GM12801 (cell line): ENCODE measurements around the gene CTNND2.

Experiments
- TF ChIP-seq, protein P1 (sequence below): IDR thresholded peaks from one replicate; pipeline ENCODE4 v1.5.1; 2011; ENCODE audit warnings: control low read depth; ENCODE audit not compliant: insufficient read length; ENCODE audit errors: extremely low read depth

The CTNND2 gene

DNA sequence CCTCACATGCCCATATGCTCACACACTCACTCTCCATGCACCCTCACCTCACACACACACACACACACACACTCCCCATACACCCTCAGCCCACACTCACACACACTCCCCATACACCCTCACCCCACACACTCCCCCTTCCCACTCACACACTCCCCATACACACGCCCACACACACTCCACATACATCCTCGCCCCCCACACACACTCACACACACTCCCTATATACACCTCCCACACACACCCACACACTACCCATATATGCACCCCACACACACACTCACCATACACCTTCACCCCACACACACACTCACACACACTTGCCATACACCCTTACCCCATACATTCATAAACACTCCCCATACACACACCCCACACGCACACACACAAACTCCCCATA lies 592.5 kb downstream of the CTNND2 start:
- TF ChIP-seq, protein P1, sequence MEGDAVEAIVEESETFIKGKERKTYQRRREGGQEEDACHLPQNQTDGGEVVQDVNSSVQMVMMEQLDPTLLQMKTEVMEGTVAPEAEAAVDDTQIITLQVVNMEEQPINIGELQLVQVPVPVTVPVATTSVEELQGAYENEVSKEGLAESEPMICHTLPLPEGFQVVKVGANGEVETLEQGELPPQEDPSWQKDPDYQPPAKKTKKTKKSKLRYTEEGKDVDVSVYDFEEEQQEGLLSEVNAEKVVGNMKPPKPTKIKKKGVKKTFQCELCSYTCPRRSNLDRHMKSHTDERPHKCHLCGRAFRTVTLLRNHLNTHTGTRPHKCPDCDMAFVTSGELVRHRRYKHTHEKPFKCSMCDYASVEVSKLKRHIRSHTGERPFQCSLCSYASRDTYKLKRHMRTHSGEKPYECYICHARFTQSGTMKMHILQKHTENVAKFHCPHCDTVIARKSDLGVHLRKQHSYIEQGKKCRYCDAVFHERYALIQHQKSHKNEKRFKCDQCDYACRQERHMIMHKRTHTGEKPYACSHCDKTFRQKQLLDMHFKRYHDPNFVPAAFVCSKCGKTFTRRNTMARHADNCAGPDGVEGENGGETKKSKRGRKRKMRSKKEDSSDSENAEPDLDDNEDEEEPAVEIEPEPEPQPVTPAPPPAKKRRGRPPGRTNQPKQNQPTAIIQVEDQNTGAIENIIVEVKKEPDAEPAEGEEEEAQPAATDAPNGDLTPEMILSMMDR = no peak

DNA sequence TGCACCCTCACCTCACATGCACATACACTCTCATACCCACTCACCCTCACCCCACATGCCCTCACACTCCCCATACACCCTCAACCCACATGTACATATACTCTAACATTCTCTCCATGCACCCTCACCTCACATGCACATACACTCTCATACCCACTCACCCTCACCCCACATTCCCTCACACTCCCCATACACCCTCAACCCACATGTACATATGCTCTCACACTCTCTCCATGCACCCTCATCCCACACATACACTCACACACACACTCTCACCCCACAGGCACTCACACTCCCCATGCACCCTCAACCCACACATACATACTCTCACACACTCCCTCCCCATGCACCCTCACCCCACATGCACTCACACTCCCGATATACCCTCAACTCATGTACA lies 593.0 kb downstream of the CTNND2 start:
- TF ChIP-seq, protein P1 = no peak

GRCh38 chr5:11310158-11310557 lies 594.1 kb downstream of the CTNND2 start:
- TF ChIP-seq, protein P1 = no peak

DNA sequence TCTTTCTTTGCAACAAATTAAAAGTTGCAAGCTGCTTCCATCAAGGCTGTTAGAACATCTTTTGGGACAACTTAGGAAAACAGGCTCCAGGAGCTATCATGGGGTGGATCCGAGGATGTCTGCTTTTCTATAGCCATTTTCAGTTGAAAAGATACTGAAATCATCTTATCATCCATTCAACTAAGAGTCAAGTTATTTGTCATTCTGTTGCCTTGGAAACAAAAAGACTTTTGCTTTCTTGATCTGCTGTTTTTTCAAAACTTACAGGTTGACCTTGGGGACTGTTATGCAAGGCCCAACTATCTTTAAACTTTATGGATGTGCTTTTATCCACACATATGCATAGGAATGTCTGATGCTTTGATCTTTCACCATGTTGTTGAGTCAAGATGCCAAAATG lies 597.9 kb downstream of the CTNND2 start:
- TF ChIP-seq, protein P1 = no peak

GRCh38 chr5:11305245-11305644 lies 599.0 kb downstream of the CTNND2 start:
- TF ChIP-seq, protein P1 = no peak

GRCh38 chr5:11304641-11305040 lies 599.6 kb downstream of the CTNND2 start:
- TF ChIP-seq, protein P1 = no peak

DNA sequence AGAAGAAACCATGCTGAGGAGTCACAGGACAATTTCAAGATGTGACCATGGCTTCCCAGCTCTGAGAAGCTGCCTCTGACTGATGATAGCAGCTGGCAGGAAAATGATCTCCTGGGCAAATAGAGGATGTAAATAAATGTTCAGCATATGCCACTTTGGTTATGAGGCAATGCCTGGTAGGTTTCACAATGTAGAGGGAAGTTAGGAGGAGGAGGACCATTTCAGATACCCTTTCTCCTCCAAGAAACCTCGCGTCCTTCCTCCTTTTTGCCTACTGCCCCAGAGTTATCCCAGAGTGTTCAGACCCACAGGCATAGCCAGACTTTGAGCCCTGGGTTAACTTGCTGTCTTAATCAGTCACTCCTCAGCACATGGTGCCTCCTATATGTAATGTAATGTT lies 601.6 kb downstream of the CTNND2 start:
- TF ChIP-seq, protein P1 = no peak

DNA sequence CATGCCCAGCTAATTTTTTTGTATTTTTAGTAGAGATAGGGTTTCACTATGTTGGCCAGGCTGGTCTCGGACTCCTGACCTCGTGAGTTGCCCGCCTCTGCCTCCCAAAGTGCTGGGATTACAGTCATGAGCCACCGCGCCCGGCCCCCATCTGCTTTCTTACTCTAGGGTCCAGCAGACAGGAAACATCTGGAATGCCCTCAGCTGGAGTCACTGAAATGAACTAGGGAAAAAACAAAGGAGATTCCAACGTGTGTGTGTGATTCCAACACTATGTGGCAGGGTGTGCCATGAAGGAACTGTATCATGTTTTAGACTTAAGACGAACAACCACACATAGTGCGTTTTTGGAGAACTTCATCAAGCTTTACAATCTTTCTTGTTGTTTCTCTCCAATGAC lies 603.1 kb downstream of the CTNND2 start:
- TF ChIP-seq, protein P1 = no peak
